Measurements from ENCODE around the gene RGS11. TPM values are rescaled to one million over a fixed set of nuclear protein-coding genes. Genes with fewer than 3 reads are reported as not detected.
"Not testable (repeated sequence)": the region's sequence is repeated elsewhere in the genome, so short reads cannot be mapped to it uniquely, and the experiment has no call there.

RGS11 gene
- total and polyA plus RNA-seq, 7 donors, result 0.20 to 2.6 (median 0.92) TPM

GRCh38 chr16:234468-235305 is 41.1 kb downstream of the RGS11 start, which contains the start of gene FAM234A:
FAM234A (plus strand) TSS chr16:234821; CDS start chr16:254414, 19,593 bp downstream.
- 0 to 1% (median 1%) methylated on average over 42 to 85 of the region's 85 CpGs for WGBS, 3 donors
- peak; percentile 36 for TF ChIP-seq CTCF (IDR thresholded peaks at IDR 0.05)
- Histone ChIP-seq H3K36me3 (ENCODE audit: insufficient read depth in 1 of 2, low read depth in 1 of 2) (peaks cover 0 to 9% of the 10 kb centered on the region in 2 donors), H3K4me3 (peak within 1 kb of the TSS; percentile 98), H3K9me3 (no peaks in the 10 kb centered on the region), H3K4me1 (peaks cover 11% of the 10 kb centered on the region), H3K27me3 (ENCODE audit: insufficient read depth in 3 of 3, low read length in 2 of 3) (no peaks in the 10 kb centered on the region), H3K27ac (peak within 1 kb of the TSS; percentile 100)
- ATAC-seq (peak; percentile 94 to 96 (median 95)), DNase-seq (peak; percentile 95 to 97)
- intact Hi-C loops (cut with DNase I), result loop anchor here in 1 of 2 donors (5.0 kb wide), 1 partner anchor 103 kb away; no protein-coding TSS in a partner anchor

- Histone ChIP-seq H3K4me1 (peaks cover 18% of the 10 kb centered on the region), H3K36me3 (ENCODE audit: insufficient read depth in 1 of 2, low read depth in 1 of 2) (peaks cover 2 to 25% of the 10 kb centered on the region in 2 donors), H3K27me3 (ENCODE audit: insufficient read depth in 3 of 3, low read length in 2 of 3) (no peaks in the 10 kb centered on the region), H3K4me3 (no peak overlapping the region), H3K27ac (no peak overlapping the region), H3K9me3 (no peaks in the 10 kb centered on the region)
- intact Hi-C loops (cut with DNase I), result no loop called here
- 77 to 80% (median 78%) methylated on average over 22 of the region's 22 CpGs for WGBS, 3 donors
- ATAC-seq (no peak), DNase-seq (no peak)
- TF ChIP-seq CTCF (IDR thresholded peaks at IDR 0.05), result no peak
Measured at GRCh38 chr16:230949-231348, 44.8 kb downstream of the RGS11 start.

- intact Hi-C loops (cut with DNase I); DNase-seq; H3K9me3 ChIP-seq; H3K27ac ChIP-seq; H3K27me3 ChIP-seq (ENCODE audit: insufficient read depth in 3 of 3, low read length in 2 of 3); H3K4me3 ChIP-seq; ATAC-seq: not testable (repeated sequence)
- Histone ChIP-seq H3K36me3 (ENCODE audit: insufficient read depth in 1 of 2, low read depth in 1 of 2) (peaks cover 2 to 31% of the 10 kb centered on the region in 2 donors), H3K4me1 (peaks cover 13% of the 10 kb centered on the region)
- 93 to 95% (median 93%) methylated on average over 18 of the region's 18 CpGs for WGBS, 3 donors
Measured at GRCh38 chr16:230351-230750, 45.4 kb downstream of the RGS11 start.

GRCh38 chr16:229731-230281 is 45.9 kb downstream of the RGS11 start:
- WGBS, 3 donors, result 73 to 82% (median 79%) methylated on average over 22 of the region's 22 CpGs
- Histone ChIP-seq H3K4me3 (peak overlapping the region; percentile 89), H3K27me3 (ENCODE audit: insufficient read depth in 3 of 3, low read length in 2 of 3) (no peaks in the 10 kb centered on the region), H3K36me3 (ENCODE audit: insufficient read depth in 1 of 2, low read depth in 1 of 2) (peaks cover 2 to 37% of the 10 kb centered on the region in 2 donors), H3K4me1 (peaks cover 12% of the 10 kb centered on the region), H3K9me3 (no peaks in the 10 kb centered on the region), H3K27ac (peak overlapping the region; percentile 97)
- ATAC-seq (no peak), DNase-seq (no peak)
- no peak for TF ChIP-seq CTCF (IDR thresholded peaks at IDR 0.05)
- intact Hi-C loops (cut with DNase I), result loop anchor here (5.0 kb wide), 2 partner anchors 122 to 127 kb away; partner anchors contain the start of gene AXIN1 (in 1 of the 2)
